Gastroesophageal sphincter (tissue), 3 donors: ENCODE results near the gene RHBDF1.

ENCODE experiments used
- EP300 ChIP-seq: sonication (generic); formaldehyde crosslinking; IDR thresholded peaks from one replicate; pipeline ENCODE4 v1.6.1; 2017; ENCODE audit warnings: antibody characterized with exemption, mild to moderate bottlenecking
- POLR2A ChIP-seq, 2 donors: fragments of 450-650 bp; IDR thresholded peaks; one replicate each; pipeline ENCODE4 v1.6.1; 2017; ENCODE audit warnings: antibody characterized with exemption in 2 of 2, mild to moderate bottlenecking in 2 of 2, moderate library complexity in 1 of 2
- POLR2AphosphoS5 ChIP-seq: sonication (generic); formaldehyde crosslinking; IDR thresholded peaks from one replicate; pipeline ENCODE4 v1.6.1; 2017; ENCODE audit warnings: antibody characterized with exemption
- TF ChIP-seq, protein P1 (sequence below), 4 experiments: fragments of 200-600 bp in 2 of 4; fragments of 450-650 bp in 2 of 4; sonication (generic) in 1 of 4; IDR thresholded peaks; one replicate each; pipeline ENCODE4 v1.5.1; 2017 to 2019; ENCODE audit warnings: antibody characterized with exemption in 4 of 4, mild to moderate bottlenecking in 2 of 4, moderate library complexity in 2 of 4

DNA sequence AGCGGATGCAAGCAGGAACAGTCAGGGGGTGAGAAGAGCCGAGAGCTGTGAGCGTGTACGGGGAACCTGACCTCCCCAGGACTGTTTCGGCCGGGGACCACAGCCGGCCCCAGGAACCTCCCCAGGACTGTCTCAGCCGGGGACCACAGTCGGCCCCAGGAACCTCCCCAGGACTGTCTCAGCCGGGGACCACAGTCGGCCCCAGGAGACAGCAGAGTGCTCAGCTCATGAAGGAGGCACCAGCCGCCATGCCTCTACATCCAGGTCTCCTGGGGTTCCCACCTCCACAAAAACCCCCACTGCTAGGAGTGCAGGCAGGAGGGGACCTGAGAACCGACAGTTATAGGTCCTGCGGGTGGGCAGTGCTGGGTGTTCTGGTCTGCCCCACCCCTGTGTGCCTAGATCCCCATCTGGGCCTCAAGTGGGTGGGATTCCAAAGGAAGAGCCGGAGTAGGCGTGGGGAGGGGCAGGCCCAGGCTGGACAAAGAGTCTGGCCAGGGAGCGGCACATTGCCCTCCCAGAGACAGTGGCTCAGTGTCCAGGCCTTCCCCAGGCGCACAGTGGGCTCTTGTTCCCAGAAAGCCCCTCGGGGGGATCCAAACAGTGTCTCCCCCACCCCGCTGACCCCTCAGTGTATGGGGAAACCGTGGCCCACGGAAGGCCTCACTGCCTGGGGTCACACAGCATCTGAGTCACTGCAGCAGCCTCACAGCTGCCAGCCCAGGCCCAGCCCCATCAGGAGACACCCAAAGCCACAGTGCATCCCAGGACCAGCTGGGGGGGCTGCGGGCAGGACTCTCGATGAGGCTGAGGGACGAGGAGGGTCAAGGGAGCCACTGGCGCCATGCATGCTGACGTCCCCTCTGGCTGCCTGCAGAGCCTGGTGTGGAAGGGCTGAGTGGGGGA is 4.3 kb downstream of the RHBDF1 start:
- TF ChIP-seq POLR2A (IDR thresholded peaks at IDR 0.05) (no peak), POLR2AphosphoS5 (peak; percentile 9), EP300 (no peak)
- TF ChIP-seq, protein P1, sequence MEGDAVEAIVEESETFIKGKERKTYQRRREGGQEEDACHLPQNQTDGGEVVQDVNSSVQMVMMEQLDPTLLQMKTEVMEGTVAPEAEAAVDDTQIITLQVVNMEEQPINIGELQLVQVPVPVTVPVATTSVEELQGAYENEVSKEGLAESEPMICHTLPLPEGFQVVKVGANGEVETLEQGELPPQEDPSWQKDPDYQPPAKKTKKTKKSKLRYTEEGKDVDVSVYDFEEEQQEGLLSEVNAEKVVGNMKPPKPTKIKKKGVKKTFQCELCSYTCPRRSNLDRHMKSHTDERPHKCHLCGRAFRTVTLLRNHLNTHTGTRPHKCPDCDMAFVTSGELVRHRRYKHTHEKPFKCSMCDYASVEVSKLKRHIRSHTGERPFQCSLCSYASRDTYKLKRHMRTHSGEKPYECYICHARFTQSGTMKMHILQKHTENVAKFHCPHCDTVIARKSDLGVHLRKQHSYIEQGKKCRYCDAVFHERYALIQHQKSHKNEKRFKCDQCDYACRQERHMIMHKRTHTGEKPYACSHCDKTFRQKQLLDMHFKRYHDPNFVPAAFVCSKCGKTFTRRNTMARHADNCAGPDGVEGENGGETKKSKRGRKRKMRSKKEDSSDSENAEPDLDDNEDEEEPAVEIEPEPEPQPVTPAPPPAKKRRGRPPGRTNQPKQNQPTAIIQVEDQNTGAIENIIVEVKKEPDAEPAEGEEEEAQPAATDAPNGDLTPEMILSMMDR (IDR thresholded peaks at IDR 0.05), result no peak
